Muscle of back (tissue), 11 donors: ENCODE data around the gene KMT2A. TPM values are rescaled to one million over a fixed set of nuclear protein-coding genes. Genes with fewer than 3 reads are reported as not detected.
A peak's percentile ranks its signal among the peaks of the same experiment; 100 is the strongest.

Experiments
- DNase-seq, 3 donors: peaks; one replicate each; pipeline versions ENCODE4 v3.0.0 to v3.0.0-alpha.2; 2013
- polyA plus RNA-seq, 10 donors: library from polyadenylated mRNA; unstranded; fragments of 120-200 nt; gene quantifications; one replicate each; pipeline ENCODE4 v1.2.1, GENCODE V29; 2013; ENCODE audit not compliant: insufficient read length in 10 of 10

The KMT2A gene
- polyA plus RNA-seq, 10 donors = 22.6 to 34.0 (median 28.4) TPM

DNA sequence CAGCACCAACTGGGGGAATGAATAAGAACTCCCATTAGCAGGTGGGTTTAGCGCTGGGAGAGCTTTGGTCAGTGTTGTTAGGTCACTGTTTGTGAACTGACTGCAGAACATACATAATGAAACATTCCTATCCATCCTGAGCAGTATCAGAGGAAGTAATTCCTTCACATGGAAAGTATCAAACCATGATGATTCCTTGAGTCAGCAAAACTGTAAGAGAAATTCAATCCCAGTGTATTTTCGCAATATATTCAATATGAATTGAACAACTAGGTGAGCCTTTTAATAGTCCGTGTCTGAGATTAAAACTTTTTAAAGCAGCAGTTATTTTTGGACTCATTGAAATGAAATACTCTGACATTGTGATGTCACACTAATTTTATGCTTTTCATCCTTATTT lies 48.1 kb downstream of the KMT2A start:
- no peak for DNase-seq

DNA sequence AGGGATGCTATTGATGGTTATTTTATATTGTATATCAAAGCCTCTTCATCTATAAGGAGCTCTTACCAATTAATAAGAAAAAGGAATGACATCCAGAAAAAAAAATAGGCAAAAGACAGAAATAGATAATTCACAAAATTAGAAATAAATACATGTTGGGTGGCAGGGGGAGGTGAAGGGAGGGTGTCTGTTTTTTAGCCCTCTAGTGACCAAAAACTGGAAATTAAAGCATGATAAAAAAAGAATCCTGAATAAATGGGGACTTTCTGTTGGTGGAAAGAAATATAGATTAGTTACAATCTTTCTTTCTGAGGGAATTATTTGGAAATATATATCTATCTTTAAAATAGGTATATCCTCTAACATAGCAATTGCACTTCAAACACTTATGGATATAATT lies 49.0 kb downstream of the KMT2A start:
- DNase-seq = no peak

DNA sequence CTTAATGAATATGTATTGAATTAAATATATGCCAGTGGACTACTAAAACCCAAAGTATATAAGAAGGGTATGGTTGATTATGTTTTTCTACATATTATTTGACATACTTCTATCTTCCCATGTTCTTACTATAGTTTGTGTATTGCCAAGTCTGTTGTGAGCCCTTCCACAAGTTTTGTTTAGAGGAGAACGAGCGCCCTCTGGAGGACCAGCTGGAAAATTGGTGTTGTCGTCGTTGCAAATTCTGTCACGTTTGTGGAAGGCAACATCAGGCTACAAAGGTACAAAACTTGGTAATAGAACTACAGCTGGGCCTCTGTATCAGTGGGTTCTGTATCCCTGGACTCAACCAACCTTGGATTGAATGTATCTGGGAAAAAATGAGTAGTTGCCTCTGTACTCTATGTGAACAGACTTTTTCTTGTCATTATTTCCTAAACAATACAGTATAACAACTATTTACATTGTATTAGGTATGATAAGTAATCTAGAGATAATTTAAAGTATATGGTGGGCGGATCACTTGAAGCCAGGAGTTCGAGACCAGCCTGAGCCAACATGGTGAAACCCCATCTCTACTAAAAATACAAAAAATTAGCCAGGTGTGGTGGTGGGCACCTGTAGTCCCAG lies 52.3 kb downstream of the KMT2A start:
- peak; percentile 74 to 87 (median 85) for DNase-seq

DNA sequence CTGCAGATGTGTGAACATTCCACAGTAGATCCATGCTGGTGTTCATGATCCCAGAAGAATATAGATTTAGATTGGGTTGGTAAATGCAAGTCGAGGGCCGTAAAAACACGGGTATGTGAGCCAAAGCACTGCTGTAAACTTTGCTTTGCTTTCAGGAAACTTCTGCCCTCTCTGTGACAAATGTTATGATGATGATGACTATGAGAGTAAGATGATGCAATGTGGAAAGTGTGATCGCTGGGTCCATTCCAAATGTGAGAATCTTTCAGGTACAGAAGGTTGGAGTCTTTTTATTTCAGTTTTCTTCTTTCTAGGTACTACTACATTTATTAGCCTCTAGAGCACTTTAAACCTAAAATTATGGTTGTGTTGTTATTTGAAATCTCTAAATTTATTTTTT lies 54.7 kb downstream of the KMT2A start:
- no peak for DNase-seq

DNA sequence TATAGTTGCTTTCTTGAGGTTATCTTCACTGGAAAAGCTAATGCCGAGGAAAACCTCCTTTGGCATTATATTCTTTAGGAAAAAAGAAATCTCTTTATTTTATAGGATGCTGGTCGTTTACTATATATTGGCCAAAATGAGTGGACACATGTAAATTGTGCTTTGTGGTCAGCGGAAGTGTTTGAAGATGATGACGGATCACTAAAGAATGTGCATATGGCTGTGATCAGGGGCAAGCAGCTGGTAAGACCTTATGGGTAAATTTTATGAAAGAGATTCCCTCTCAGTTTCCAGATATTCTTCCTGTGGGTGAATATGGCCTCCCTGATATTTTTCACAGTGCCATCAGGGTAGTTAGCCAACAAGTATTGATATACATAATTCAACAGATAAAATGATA lies 61.5 kb downstream of the KMT2A start:
- DNase-seq = no peak

DNA sequence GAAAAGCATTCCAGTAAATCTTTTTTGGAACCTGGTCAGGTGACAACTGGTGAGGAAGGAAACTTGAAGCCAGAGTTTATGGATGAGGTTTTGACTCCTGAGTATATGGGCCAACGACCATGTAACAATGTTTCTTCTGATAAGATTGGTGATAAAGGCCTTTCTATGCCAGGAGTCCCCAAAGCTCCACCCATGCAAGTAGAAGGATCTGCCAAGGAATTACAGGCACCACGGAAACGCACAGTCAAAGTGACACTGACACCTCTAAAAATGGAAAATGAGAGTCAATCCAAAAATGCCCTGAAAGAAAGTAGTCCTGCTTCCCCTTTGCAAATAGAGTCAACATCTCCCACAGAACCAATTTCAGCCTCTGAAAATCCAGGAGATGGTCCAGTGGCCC lies 66.9 kb downstream of the KMT2A start:
- DNase-seq = no peak

DNA sequence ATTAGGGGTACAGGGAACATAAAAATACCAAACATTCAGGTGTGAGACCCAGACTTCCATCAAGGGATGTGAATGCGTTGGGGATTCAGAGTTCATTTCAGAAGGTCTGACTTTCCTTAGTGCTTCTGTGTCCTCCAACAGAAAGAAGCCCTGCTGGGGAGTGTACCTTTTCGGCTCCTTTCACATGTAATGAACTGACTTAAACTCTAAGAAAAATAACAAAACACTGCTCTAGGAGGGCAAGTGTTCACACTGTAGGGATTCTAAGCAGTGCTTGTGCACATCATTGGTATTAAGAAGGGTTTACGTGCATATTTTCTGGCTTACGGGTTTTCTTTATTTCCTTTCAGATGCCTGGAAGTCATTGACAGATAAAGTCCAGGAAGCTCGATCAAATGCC lies 75.3 kb downstream of the KMT2A start:
- no peak for DNase-seq

DNA sequence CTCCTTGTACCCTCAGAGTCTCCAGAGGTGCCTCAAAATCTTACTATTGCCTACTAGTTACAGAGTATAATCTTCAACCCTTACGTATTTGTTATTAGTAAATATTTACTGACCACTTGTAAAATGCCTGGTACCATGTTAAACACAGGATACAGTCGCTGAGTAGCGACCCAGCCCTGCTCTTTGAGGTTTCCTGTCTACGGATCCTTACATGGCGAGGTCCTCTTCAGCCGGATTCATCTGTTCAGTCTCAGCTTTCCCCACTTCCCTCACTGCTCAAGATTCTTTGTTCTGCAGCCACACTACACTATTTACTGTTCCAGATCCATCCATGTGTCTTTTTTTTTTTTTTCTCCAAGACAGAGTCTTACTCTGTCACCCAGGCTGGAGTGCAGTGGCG lies 77.8 kb downstream of the KMT2A start:
- DNase-seq = no peak

DNA sequence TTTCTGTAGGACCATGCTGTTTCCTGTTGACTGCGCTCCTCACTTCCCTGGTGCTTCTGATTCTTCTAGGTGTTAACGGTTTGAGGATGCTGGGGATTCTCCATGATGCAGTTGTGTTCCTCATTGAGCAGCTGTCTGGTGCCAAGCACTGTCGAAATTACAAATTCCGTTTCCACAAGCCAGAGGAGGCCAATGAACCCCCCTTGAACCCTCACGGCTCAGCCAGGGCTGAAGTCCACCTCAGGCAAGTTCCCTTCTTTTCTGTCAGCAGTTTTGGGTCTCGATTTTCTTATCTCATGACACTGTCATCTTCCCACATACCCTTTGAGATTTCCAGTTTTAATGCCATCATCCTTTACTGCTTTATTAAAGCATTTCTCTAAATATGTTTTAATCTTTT lies 83.3 kb downstream of the KMT2A start:
- no peak for DNase-seq

DNA sequence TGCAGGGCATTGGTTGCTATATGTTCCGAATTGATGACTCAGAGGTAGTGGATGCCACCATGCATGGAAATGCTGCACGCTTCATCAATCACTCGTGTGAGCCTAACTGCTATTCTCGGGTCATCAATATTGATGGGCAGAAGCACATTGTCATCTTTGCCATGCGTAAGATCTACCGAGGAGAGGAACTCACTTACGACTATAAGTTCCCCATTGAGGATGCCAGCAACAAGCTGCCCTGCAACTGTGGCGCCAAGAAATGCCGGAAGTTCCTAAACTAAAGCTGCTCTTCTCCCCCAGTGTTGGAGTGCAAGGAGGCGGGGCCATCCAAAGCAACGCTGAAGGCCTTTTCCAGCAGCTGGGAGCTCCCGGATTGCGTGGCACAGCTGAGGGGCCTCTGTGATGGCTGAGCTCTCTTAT lies 85.6 kb downstream of the KMT2A start:
- peak; percentile 16 to 32 (median 19) for DNase-seq

DNA sequence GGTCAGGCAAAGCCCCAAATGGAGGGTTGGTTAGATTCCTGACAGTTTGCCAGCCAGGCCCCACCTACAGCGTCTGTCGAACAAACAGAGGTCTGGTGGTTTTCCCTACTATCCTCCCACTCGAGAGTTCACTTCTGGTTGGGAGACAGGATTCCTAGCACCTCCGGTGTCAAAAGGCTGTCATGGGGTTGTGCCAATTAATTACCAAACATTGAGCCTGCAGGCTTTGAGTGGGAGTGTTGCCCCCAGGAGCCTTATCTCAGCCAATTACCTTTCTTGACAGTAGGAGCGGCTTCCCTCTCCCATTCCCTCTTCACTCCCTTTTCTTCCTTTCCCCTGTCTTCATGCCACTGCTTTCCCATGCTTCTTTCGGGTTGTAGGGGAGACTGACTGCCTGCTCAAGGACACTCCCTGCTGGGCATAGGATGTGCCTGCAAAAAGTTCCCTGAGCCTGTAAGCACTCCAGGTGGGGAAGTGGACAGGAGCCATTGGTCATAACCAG lies 86.3 kb downstream of the KMT2A start:
- peak in 1 of 3 donors; percentile 13 for DNase-seq

DNA sequence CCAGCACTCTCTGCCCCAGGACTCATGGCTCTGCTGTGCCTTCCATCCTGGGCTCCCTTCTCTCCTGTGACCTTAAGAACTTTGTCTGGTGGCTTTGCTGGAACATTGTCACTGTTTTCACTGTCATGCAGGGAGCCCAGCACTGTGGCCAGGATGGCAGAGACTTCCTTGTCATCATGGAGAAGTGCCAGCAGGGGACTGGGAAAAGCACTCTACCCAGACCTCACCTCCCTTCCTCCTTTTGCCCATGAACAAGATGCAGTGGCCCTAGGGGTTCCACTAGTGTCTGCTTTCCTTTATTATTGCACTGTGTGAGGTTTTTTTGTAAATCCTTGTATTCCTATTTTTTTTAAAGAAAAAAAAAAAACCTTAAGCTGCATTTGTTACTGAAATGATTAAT lies 88.1 kb downstream of the KMT2A start:
- no peak for DNase-seq

DNA sequence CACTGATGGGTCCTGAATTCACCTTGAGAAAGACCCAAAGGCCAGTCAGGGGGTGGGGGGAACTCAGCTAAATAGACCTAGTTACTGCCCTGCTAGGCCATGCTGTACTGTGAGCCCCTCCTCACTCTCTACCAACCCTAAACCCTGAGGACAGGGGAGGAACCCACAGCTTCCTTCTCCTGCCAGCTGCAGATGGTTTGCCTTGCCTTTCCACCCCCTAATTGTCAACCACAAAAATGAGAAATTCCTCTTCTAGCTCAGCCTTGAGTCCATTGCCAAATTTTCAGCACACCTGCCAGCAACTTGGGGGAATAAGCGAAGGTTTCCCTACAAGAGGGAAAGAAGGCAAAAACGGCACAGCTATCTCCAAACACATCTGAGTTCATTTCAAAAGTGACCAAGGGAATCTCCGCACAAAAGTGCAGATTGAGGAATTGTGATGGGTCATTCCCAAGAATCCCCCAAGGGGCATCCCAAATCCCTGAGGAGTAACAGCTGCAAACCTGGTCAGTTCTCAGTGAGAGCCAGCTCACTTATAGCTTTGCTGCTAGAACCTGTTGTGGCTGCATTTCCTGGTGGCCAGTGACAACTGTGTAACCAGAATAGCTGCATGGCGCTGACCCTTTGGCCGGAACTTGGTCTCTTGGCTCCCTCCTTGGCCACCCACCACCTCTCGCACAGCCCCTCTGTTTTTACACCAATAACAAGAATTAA lies 88.6 kb downstream of the KMT2A start:
- DNase-seq = peak in 1 of 3 donors; percentile 35

DNA sequence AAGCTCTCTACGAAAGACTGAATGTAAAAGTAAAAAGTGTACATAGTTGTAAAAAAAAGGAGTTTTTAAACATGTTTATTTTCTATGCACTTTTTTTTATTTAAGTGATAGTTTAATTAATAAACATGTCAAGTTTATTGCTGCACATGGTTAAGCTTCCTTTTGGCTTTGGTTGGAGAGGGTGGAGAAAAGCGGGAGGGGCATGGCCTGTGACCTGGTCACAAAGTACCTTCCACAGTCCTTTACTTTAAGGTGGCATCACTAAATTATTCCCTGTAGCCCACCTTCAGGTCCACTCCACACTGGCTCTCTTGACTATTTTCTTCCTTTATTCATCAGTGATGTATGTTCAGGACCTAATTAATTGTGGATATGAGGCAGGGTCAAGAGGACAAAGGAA lies 90.4 kb downstream of the KMT2A start:
- DNase-seq = no peak

DNA sequence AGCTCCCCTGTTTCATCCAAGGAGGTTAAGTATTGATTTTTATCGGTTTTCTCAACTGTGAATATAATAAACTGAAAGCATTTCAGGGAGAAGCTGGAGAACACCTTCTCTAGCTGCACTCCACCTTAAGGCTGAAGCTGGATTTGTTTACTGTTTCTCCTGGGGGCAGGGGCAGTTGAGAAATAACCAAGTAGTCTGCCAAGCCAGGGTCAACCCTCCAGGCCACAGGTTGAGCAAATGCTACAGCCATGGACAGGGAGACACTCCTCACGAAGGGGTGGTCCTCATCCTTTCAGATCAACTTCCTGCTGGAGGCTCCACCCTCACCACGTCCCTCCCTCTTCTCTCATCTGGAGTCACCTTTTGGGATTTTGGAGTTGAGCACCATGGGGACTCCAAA lies 90.8 kb downstream of the KMT2A start, which contains the start of gene TTC36:
Gene TTC36, plus strand, starts transcription at position 366 of the 400 bp plus-strand sequence. Its CDS starts 21 bp downstream, at position 387.
- DNase-seq = no peak

DNA sequence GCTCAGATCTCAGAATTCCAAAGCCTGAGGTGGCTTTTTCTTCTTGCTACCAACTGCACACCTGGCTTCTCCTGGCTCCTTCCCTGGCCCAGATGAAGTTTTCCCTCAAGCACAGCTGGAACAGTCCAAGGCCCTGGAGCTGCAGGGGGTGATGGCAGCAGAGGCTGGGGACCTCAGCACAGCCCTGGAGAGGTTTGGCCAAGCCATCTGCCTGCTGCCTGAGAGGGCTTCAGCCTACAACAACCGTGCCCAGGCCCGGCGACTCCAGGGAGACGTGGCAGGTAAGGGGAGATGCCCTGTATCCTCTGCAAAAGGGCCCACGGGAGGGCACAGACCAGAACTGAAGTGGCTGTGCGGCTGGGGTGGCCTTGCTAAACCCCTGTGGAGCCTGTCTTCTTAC lies 92.2 kb downstream of the KMT2A start:
- no peak for DNase-seq

DNA sequence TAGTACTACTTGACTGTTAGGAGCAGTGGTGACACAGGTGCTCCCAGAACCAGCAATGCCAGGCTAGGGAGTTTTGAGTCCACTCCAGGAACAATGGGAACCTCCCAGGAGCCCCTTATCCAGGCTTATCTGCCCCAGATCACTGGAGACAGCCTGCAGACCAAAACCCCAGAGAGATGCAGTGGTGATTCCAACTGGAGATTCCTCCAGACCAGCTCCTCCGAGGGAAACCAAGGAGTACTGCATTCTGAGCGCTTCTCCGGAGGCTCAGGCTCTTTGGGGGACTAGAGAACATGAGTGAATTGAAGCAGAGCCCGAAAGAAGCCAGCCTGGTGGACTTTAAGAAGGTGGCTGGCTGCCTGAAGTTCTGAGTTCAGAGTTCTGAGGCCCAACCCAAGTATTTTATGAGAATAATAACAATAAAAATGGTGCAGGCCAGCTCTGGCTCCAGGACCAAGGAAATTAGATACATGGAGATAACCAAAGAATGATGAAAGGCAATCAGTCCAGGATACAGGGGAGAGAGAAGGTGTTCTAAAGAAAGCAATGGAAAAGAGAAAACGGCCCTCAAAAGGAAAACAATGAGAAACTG lies 93.4 kb downstream of the KMT2A start:
- DNase-seq = no peak

DNA sequence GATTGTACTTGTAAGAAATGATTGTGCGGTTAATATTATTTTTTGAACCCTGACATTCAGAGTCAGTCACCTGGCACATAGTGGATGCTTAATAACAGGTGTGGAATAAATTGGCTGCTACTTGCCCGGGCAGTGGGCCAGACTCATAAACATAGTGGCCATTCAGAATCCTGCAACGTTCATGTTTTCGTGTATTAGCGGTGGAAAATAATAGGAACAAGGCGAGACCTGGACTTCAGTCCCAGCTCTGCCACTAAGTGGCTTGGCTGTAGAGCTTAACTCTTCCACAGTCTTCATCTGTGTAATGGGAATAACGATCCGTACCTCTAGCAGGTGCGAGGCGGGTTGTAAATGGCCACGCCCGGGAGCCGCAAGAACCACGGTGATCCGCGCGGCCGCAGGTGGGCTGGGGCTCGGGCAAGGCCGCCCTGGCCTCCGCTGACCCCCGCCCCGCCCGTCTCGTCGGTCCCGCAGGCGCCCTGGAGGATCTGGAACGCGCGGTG lies 93.9 kb downstream of the KMT2A start:
- DNase-seq = peak; percentile 16 to 62 (median 30)

DNA sequence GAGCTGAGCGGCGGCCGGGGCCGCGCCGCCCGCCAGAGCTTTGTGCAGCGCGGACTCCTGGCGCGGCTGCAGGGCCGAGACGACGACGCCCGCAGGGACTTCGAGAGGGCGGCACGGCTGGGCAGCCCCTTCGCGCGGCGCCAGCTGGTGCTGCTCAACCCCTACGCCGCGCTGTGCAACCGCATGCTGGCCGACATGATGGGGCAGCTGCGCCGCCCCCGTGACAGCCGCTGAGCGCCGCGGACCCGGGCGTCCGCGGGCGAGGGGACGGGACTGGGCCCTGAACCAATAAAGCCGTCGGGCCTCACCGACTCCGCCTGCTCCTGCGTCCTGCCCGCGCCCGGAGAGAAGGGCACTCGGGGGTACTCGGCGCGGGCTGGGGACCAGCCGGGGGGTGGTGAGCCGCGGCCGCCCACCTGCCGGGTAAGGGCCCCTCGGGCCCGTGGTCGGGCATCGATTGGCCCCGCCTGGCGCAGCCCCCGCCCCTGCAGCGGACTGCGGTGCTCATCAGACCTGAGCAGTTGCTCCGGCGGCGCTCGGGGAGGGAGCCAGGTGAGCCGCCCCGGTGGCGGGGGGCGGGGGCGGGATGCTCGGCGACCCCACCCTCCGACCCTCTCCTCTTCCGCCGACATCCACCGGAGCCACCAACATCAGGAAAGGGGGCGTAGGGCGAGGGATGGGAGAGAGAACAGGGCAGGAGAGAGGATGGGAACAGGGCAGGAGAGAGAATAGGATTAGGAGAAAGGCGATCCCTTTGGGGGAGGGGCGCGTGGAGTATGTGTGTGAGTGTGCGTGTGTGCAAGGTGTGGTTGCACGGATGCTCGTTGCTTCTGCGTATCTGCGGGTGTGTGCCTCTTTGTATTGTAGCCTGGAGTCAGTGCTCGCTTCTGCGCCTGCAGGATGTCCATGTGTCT lies 94.6 kb downstream of the KMT2A start, which contains the start of gene TMEM25:
Gene TMEM25, plus strand, starts transcription at position 510 of the 914 bp plus-strand sequence. CDS start 610 bp downstream, outside the sequence.
- DNase-seq = peak; percentile 33 to 90 (median 68)

DNA sequence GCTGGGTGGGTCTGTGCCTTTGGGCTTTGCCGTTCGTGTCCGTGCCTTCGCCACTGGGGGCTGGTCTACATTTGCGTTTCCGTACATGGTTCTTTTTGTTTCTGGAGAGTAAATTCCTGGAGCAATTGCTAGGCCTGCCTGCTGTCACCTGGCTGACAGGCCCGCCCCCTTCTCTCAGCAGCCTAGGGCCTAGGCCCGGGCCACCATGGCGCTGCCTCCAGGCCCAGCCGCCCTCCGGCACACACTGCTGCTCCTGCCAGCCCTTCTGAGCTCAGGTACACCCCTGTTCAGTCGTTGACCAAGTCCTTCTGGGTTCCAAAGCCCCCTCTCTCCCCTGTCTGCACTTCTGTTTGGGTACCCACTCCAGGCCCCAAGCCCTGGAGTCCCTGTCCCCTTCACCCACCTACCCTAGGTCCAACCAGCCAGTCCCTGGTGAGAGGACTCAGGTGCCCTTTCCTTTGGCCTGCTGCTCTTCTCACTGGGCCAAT lies 95.3 kb downstream of the KMT2A start:
- no peak for DNase-seq

DNA sequence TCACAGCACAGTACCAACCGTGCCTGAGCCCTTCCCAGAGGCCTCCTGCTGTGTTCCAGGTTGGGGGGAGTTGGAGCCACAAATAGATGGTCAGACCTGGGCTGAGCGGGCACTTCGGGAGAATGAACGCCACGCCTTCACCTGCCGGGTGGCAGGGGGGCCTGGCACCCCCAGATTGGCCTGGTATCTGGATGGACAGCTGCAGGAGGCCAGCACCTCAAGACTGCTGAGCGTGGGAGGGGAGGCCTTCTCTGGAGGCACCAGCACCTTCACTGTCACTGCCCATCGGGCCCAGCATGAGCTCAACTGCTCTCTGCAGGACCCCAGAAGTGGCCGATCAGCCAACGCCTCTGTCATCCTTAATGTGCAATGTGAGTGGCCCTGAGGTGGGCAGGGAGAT lies 95.8 kb downstream of the KMT2A start:
- DNase-seq = peak in 1 of 3 donors; percentile 11
